AG04450 (cell line): ENCODE measurements around the gene CLDND1. TPM values are rescaled to one million over a fixed set of nuclear protein-coding genes. Genes with fewer than 3 reads are reported as not detected.

Source experiments
- CTCF ChIA-PET: fragments of 300-600, 350-600 bp; formaldehyde crosslinking; extraction: SDS; loops from one replicate; lab custom pipeline; 2022; ENCODE audit warnings: antibody characterized with exemption, inconsistent platforms; lab: Charles Lee
- POLR2A ChIA-PET: fragments of 350-600 bp; formaldehyde crosslinking; extraction: SDS; loops from one replicate; lab custom pipeline; 2021; ENCODE audit warnings: antibody characterized with exemption, inconsistent platforms; lab: Yijun Ruan, JAX
- DNase-seq: peaks from one replicate; pipeline ENCODE4 v3.0.0-alpha.2; 2011; ENCODE audit warnings: low read depth, low spot score
- H3K27ac ChIP-seq: one replicate; pipeline ENCODE4 v1.5.1; 2012; ENCODE audit warnings: low read depth, low read length, control low read depth
- H3K27me3 ChIP-seq: one replicate; pipeline ENCODE4 v1.6.0; 2012; ENCODE audit warnings: low read length; ENCODE audit not compliant: control insufficient read depth, insufficient read depth
- H3K4me3 ChIP-seq: 2 replicates; pipeline ENCODE4 v1.5.1; 2011; ENCODE audit warnings: mild to moderate bottlenecking, low read depth, low read length, control low read depth
- H3K9me3 ChIP-seq: 2 replicates; pipeline ENCODE4 v1.5.1; 2012; ENCODE audit warnings: low read length; ENCODE audit not compliant: control insufficient read depth, insufficient read depth
- CTCF ChIP-seq: IDR thresholded peaks from 2 replicates; pipeline ENCODE4 v1.5.1; 2011; ENCODE audit warnings: low read depth, low read length, control low read depth, inconsistent platforms
- polyA plus RNA-seq: library from polyadenylated mRNA; depleted of rRNA; stranded (reverse); fragments of >200 nt; gene quantifications from 2 replicates; pipeline ENCODE4 v1.2.3, GENCODE V29; 2011

Gene CLDND1
- polyA plus RNA-seq, 1 experiment, result 129 TPM

- DNase-seq, result no peak
- Histone ChIP-seq H3K27ac (no peak overlapping the region), H3K4me3 (no peak overlapping the region), H3K9me3 (peaks cover 4% of the 10 kb centered on the region; the same call in 1 of the 2 replicates), H3K27me3 (peaks cover 6% of the 10 kb centered on the region)
- CTCF ChIA-PET, result no interaction called here
- POLR2A ChIA-PET, result no interaction called here
- TF ChIP-seq CTCF, result no peak
Measured at GRCh38 chr3:98534168-98534567, 11.5 kb upstream of the CLDND1 start.

DNA sequence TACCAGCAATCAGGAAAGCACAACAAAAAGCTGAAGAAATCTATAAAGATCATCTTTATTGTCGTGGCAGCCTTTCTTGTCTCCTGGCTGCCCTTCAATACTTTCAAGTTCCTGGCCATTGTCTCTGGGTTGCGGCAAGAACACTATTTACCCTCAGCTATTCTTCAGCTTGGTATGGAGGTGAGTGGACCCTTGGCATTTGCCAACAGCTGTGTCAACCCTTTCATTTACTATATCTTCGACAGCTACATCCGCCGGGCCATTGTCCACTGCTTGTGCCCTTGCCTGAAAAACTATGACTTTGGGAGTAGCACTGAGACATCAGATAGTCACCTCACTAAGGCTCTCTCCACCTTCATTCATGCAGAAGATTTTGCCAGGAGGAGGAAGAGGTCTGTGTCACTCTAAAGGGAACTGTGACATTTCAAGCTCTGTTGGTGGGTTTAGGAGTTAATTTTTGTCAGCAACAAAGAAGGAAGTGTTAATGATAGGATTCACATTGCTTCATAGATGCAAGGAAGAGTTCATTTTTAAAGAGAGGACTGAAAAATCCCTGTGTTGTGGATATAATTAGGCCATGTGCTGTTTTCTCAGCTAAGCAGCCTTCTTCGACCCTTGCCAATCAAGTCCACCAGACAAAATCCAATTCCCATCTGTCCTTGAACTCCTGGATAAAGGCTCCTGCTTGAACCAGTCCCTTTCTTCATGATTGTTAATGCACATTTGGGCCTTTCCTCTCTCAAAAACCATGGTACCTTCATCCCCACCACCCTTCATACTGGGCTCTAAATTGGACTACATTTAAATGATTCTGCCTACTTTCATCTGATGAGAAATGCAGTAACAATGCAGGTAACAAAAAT is 10.2 kb upstream of the CLDND1 start:
- no peak for DNase-seq
- H3K27me3 ChIP-seq, result peaks cover 6% of the 10 kb centered on the region
- peaks cover 3% of the 10 kb centered on the region; the same call in 1 of the 2 replicates for H3K9me3 ChIP-seq
- ChIA-PET CTCF (no interaction called here), POLR2A (no interaction called here)
- TF ChIP-seq CTCF, result no peak
- no peak overlapping the region for H3K4me3 ChIP-seq
- H3K27ac ChIP-seq, result no peak overlapping the region

GRCh38 chr3:98532275-98532637 is 9.6 kb upstream of the CLDND1 start:
- no peak overlapping the region for H3K27ac ChIP-seq
- DNase-seq, result no peak
- H3K9me3 ChIP-seq, result no peaks in the 10 kb centered on the region
- ChIA-PET CTCF (no interaction called here), POLR2A (no interaction called here)
- no peak overlapping the region for H3K4me3 ChIP-seq
- H3K27me3 ChIP-seq, result peaks cover 6% of the 10 kb centered on the region
- no peak for TF ChIP-seq CTCF

- CTCF ChIA-PET, result no interaction called here
Measured at GRCh38 chr3:98531622-98532274, 9.0 kb upstream of the CLDND1 start, which contains the start of gene GPR15. Gene GPR15 (plus strand): TSS chr3:98531978. CDS start chr3:98532034, 56 bp downstream.

More at GRCh38 chr3:98531622-98532274, 9.0 kb upstream of the CLDND1 start, which contains the start of gene GPR15:
- no peak for DNase-seq
- POLR2A ChIA-PET, result no interaction called here
- no peak within 1 kb of the TSS for H3K27ac ChIP-seq
- no peak within 1 kb of the TSS for H3K4me3 ChIP-seq
- peaks cover 6% of the 10 kb centered on the region for H3K27me3 ChIP-seq
- H3K9me3 ChIP-seq, result no peaks in the 10 kb centered on the region
- no peak for TF ChIP-seq CTCF
